ENCODE results near the gene HDAC1.
"Not testable (repeated sequence)": the region's sequence is repeated elsewhere in the genome, so short reads cannot be mapped to it uniquely, and the experiment has no call there.

HDAC1 gene

GRCh38 chr1:32272557-32273390 is 19.1 kb upstream of the HDAC1 start:
- no peak for DNase-seq
- in situ Hi-C loops (cut with HindIII; ENCODE audit: low pct_ligation_motif_present, low pct_unique_long_range_greater_than_20kb, low sequenced_read_pairs): no loop called here

- no peak for DNase-seq
- in situ Hi-C loops (cut with HindIII; ENCODE audit: low pct_ligation_motif_present, low pct_unique_long_range_greater_than_20kb, low sequenced_read_pairs): no loop called here
These were observed 18.3 kb upstream of the HDAC1 start for GRCh38 chr1:32273391-32274208.

GRCh38 chr1:32274646-32275340 is 17.1 kb upstream of the HDAC1 start:
- no peak for DNase-seq

GRCh38 chr1:32275424-32275823 is 16.5 kb upstream of the HDAC1 start:
- in situ Hi-C loops (cut with HindIII; ENCODE audit: low pct_ligation_motif_present, low pct_unique_long_range_greater_than_20kb, low sequenced_read_pairs): no loop called here
- no peak for DNase-seq

More at GRCh38 chr1:32274646-32275340, 17.1 kb upstream of the HDAC1 start:
- in situ Hi-C loops (cut with HindIII; ENCODE audit: low pct_ligation_motif_present, low pct_unique_long_range_greater_than_20kb, low sequenced_read_pairs): no loop called here

GRCh38 chr1:32276032-32276782 is 15.7 kb upstream of the HDAC1 start:
- in situ Hi-C loops (cut with HindIII; ENCODE audit: low pct_ligation_motif_present, low pct_unique_long_range_greater_than_20kb, low sequenced_read_pairs): no loop called here
- no peak for DNase-seq

GRCh38 chr1:32284777-32285176 is 7.1 kb upstream of the HDAC1 start:
- DNase-seq; in situ Hi-C loops (cut with HindIII; ENCODE audit: low pct_ligation_motif_present, low pct_unique_long_range_greater_than_20kb, low sequenced_read_pairs): not testable (repeated sequence)

- in situ Hi-C loops (cut with HindIII; ENCODE audit: low pct_ligation_motif_present, low pct_unique_long_range_greater_than_20kb, low sequenced_read_pairs): no loop called here
These were observed 6.2 kb upstream of the HDAC1 start for GRCh38 chr1:32285658-32286057.

GRCh38 chr1:32286763-32287162 is 5.1 kb upstream of the HDAC1 start:
- in situ Hi-C loops (cut with HindIII; ENCODE audit: low pct_ligation_motif_present, low pct_unique_long_range_greater_than_20kb, low sequenced_read_pairs): no loop called here
- no peak for DNase-seq

More at GRCh38 chr1:32285658-32286057, 6.2 kb upstream of the HDAC1 start:
- no peak for DNase-seq

GRCh38 chr1:32289256-32289655 is 2.6 kb upstream of the HDAC1 start:
- in situ Hi-C loops (cut with HindIII; ENCODE audit: low pct_ligation_motif_present, low pct_unique_long_range_greater_than_20kb, low sequenced_read_pairs): no loop called here
- no peak for DNase-seq

- peak; percentile 59 for DNase-seq
- in situ Hi-C loops (cut with HindIII; ENCODE audit: low pct_ligation_motif_present, low pct_unique_long_range_greater_than_20kb, low sequenced_read_pairs): no loop called here
These were observed 657 bp upstream of the HDAC1 start for GRCh38 chr1:32291145-32291707.

- in situ Hi-C loops (cut with HindIII; ENCODE audit: low pct_ligation_motif_present, low pct_unique_long_range_greater_than_20kb, low sequenced_read_pairs); DNase-seq: not testable (repeated sequence)
These were observed 6.3 kb downstream of the HDAC1 start for GRCh38 chr1:32298211-32298610.

- in situ Hi-C loops (cut with HindIII; ENCODE audit: low pct_ligation_motif_present, low pct_unique_long_range_greater_than_20kb, low sequenced_read_pairs): no loop called here
- DNase-seq: no peak
These were observed 7.4 kb downstream of the HDAC1 start for GRCh38 chr1:32299327-32299726.

GRCh38 chr1:32303358-32303757 is 11.5 kb downstream of the HDAC1 start:
- no peak for DNase-seq
- in situ Hi-C loops (cut with HindIII; ENCODE audit: low pct_ligation_motif_present, low pct_unique_long_range_greater_than_20kb, low sequenced_read_pairs): no loop called here

- in situ Hi-C loops (cut with HindIII; ENCODE audit: low pct_ligation_motif_present, low pct_unique_long_range_greater_than_20kb, low sequenced_read_pairs): no loop called here
- DNase-seq: no peak
These were observed 12.2 kb downstream of the HDAC1 start for GRCh38 chr1:32303997-32304622.

- no peak for DNase-seq
- in situ Hi-C loops (cut with HindIII; ENCODE audit: low pct_ligation_motif_present, low pct_unique_long_range_greater_than_20kb, low sequenced_read_pairs): no loop called here
These were observed 13.4 kb downstream of the HDAC1 start for GRCh38 chr1:32305310-32305709.

GRCh38 chr1:32307324-32307723 is 15.4 kb downstream of the HDAC1 start:
- in situ Hi-C loops (cut with HindIII; ENCODE audit: low pct_ligation_motif_present, low pct_unique_long_range_greater_than_20kb, low sequenced_read_pairs): no loop called here
- no peak for DNase-seq

- in situ Hi-C loops (cut with HindIII; ENCODE audit: low pct_ligation_motif_present, low pct_unique_long_range_greater_than_20kb, low sequenced_read_pairs): no loop called here
- no peak for DNase-seq
These were observed 18.1 kb downstream of the HDAC1 start for GRCh38 chr1:32309960-32310359.

All from ACHN (cell line).